Measurements from ENCODE around the gene TNFRSF6B. TPM values are rescaled to one million over a fixed set of nuclear protein-coding genes. Genes with fewer than 3 reads are reported as not detected.
A peak's percentile ranks its signal among the peaks of the same experiment; 100 is the strongest.

TNFRSF6B gene
- total RNA-seq, 1 donor from 2014 or later = not detected

GRCh38 chr20:63706027-63706695 is 9.7 kb downstream of the TNFRSF6B start:
- no peak overlapping the region for H3K27ac Mint-ChIP-seq (ENCODE audit: unreplicated experiment)
- peaks cover 15% of the 10 kb centered on the region for H3K4me1 Mint-ChIP-seq (ENCODE audit: unreplicated experiment)
- H3K9me3 Mint-ChIP-seq (ENCODE audit: unreplicated experiment) = no peaks in the 10 kb centered on the region
- TF ChIP-seq, protein P1, sequence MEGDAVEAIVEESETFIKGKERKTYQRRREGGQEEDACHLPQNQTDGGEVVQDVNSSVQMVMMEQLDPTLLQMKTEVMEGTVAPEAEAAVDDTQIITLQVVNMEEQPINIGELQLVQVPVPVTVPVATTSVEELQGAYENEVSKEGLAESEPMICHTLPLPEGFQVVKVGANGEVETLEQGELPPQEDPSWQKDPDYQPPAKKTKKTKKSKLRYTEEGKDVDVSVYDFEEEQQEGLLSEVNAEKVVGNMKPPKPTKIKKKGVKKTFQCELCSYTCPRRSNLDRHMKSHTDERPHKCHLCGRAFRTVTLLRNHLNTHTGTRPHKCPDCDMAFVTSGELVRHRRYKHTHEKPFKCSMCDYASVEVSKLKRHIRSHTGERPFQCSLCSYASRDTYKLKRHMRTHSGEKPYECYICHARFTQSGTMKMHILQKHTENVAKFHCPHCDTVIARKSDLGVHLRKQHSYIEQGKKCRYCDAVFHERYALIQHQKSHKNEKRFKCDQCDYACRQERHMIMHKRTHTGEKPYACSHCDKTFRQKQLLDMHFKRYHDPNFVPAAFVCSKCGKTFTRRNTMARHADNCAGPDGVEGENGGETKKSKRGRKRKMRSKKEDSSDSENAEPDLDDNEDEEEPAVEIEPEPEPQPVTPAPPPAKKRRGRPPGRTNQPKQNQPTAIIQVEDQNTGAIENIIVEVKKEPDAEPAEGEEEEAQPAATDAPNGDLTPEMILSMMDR (IDR thresholded peaks at IDR 0.05; ENCODE audit: unreplicated experiment) = no peak
- peaks cover 28% of the 10 kb centered on the region for H3K36me3 Mint-ChIP-seq (ENCODE audit: low read depth, unreplicated experiment)
- no peak for DNase-seq (ENCODE audit: low spot score)
- H3K4me3 Mint-ChIP-seq (ENCODE audit: unreplicated experiment) = peak overlapping the region; percentile 89
- H3K27me3 Mint-ChIP-seq (ENCODE audit: unreplicated experiment) = peaks cover 12% of the 10 kb centered on the region

DNA sequence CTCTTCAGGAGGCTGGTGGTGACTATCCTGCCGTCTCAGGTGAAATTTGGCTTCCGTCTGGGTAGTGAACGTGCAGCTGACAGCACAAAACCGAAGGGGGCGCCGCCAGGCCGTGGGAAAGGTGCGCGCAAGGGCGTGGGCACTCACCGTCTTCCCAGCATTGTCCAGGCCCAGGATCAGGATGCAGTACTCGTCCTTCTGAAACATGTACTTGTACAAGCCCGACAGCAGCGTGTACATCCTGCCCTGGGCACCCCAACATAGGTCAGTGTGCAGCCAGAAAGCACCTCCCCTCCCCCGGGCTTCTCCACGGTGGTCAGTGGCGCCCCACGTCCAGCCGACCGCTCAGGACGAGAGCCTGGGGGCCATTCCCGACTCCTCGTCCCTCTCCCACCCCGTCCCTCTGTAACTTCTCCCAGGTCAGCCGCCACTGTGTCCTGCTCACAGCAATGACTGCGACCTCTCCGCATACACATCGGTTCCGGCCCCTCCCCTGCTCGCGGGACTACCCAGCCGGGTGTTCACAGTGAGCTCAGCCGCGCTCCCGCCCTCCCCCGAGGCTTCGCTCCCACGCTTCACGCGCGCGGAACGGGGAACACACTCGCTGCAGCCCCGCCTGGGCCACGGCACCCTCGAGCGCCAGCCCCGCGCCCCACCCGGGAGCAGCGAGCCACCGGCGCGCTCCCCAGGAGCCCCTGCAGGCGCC is 10.6 kb downstream of the TNFRSF6B start:
- Mint-ChIP-seq H3K4me3 (ENCODE audit: unreplicated experiment) (peak overlapping the region; percentile 89), H3K9me3 (ENCODE audit: unreplicated experiment) (no peaks in the 10 kb centered on the region), H3K4me1 (ENCODE audit: unreplicated experiment) (peaks cover 15% of the 10 kb centered on the region), H3K27me3 (ENCODE audit: unreplicated experiment) (peaks cover 12% of the 10 kb centered on the region), H3K36me3 (ENCODE audit: low read depth, unreplicated experiment) (peaks cover 31% of the 10 kb centered on the region), H3K27ac (ENCODE audit: unreplicated experiment) (no peak overlapping the region)
- peak; percentile 42 for DNase-seq (ENCODE audit: low spot score)
- TF ChIP-seq, protein P1 (IDR thresholded peaks at IDR 0.05; ENCODE audit: unreplicated experiment) = no peak

- Mint-ChIP-seq H3K4me3 (ENCODE audit: unreplicated experiment) (peak within 1 kb of the TSS; percentile 89), H3K4me1 (ENCODE audit: unreplicated experiment) (peaks cover 15% of the 10 kb centered on the region), H3K9me3 (ENCODE audit: unreplicated experiment) (no peaks in the 10 kb centered on the region), H3K36me3 (ENCODE audit: low read depth, unreplicated experiment) (peaks cover 38% of the 10 kb centered on the region), H3K27ac (ENCODE audit: unreplicated experiment) (no peak within 1 kb of the TSS), H3K27me3 (ENCODE audit: unreplicated experiment) (peaks cover 12% of the 10 kb centered on the region)
- TF ChIP-seq, protein P1 (IDR thresholded peaks at IDR 0.05; ENCODE audit: unreplicated experiment) = no peak
- peak; percentile 85 for DNase-seq (ENCODE audit: low spot score)
These were observed 11.3 kb downstream of the TNFRSF6B start, which contains the start of the genes ARFRP1 and ZGPAT for GRCh38 chr20:63707558-63708300. TSS of gene ARFRP1 (minus strand) at chr20:63707976. CDS start at chr20:63707091, 885 bp downstream. TSS of gene ZGPAT (plus strand) at chr20:63708039. CDS start at chr20:63708581, 542 bp downstream.

GRCh38 chr20:63708301-63709148 is 12.1 kb downstream of the TNFRSF6B start:
- no peaks in the 10 kb centered on the region for H3K9me3 Mint-ChIP-seq (ENCODE audit: unreplicated experiment)
- H3K36me3 Mint-ChIP-seq (ENCODE audit: low read depth, unreplicated experiment) = peaks cover 41% of the 10 kb centered on the region
- peaks cover 15% of the 10 kb centered on the region for H3K4me1 Mint-ChIP-seq (ENCODE audit: unreplicated experiment)
- no peak overlapping the region for H3K27ac Mint-ChIP-seq (ENCODE audit: unreplicated experiment)
- DNase-seq (ENCODE audit: low spot score) = peak; percentile 26
- peaks cover 10% of the 10 kb centered on the region for H3K27me3 Mint-ChIP-seq (ENCODE audit: unreplicated experiment)
- TF ChIP-seq, protein P1 (IDR thresholded peaks at IDR 0.05; ENCODE audit: unreplicated experiment) = no peak
- peak overlapping the region; percentile 85 for H3K4me3 Mint-ChIP-seq (ENCODE audit: unreplicated experiment)

Measured in endothelial cell (in vitro differentiated cells).